ENCODE results near the gene DPEP2NB. TPM values are rescaled to one million over a fixed set of nuclear protein-coding genes. Genes with fewer than 3 reads are reported as not detected.
A peak's percentile ranks its signal among the peaks of the same experiment; 100 is the strongest.
"Not testable (repeated sequence)": the region's sequence is repeated elsewhere in the genome, so short reads cannot be mapped to it uniquely, and the experiment has no call there.

DPEP2NB gene
- total RNA-seq, 4 donors from 2014 or later = not detected

DNA sequence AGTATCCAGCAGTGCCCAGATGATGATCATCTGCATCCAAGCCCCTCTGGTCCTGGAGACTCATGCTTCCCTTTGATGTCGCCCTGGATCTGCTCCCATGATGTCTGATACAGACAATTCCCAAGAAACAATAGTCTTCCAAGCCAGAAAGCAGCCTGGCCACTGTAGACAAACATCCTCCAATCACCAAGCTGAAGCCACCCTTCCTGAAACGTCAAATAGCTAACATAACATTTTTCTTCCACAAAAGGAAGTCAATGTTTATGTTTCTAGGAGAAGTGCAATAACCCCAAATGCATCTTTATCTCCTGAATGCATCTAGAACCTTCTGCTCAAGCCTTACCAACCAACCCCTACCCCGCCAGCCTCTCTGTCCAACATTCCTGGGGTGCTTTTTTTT lies 15.3 kb downstream of the DPEP2NB start:
- TF ChIP-seq EP300 (IDR thresholded peaks at IDR 0.05) = no peak
- TF ChIP-seq, protein P1, sequence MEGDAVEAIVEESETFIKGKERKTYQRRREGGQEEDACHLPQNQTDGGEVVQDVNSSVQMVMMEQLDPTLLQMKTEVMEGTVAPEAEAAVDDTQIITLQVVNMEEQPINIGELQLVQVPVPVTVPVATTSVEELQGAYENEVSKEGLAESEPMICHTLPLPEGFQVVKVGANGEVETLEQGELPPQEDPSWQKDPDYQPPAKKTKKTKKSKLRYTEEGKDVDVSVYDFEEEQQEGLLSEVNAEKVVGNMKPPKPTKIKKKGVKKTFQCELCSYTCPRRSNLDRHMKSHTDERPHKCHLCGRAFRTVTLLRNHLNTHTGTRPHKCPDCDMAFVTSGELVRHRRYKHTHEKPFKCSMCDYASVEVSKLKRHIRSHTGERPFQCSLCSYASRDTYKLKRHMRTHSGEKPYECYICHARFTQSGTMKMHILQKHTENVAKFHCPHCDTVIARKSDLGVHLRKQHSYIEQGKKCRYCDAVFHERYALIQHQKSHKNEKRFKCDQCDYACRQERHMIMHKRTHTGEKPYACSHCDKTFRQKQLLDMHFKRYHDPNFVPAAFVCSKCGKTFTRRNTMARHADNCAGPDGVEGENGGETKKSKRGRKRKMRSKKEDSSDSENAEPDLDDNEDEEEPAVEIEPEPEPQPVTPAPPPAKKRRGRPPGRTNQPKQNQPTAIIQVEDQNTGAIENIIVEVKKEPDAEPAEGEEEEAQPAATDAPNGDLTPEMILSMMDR (IDR thresholded peaks at IDR 0.05) = no peak
- Histone ChIP-seq H3K4me3 (no peak overlapping the region), H3K9me3 (no peaks in the 10 kb centered on the region), H3K27me3 (no peaks in the 10 kb centered on the region), H3K4me1 (peaks cover 10% of the 10 kb centered on the region), H3K36me3 (no peaks in the 10 kb centered on the region), H3K27ac (peak overlapping the region; percentile 39)
- 45% methylated on average over 3 of the region's 3 CpGs for whole genome bisulfite sequencing
- DNase-seq (ENCODE audit: low spot score in 2 of 2) = no peak

DNA sequence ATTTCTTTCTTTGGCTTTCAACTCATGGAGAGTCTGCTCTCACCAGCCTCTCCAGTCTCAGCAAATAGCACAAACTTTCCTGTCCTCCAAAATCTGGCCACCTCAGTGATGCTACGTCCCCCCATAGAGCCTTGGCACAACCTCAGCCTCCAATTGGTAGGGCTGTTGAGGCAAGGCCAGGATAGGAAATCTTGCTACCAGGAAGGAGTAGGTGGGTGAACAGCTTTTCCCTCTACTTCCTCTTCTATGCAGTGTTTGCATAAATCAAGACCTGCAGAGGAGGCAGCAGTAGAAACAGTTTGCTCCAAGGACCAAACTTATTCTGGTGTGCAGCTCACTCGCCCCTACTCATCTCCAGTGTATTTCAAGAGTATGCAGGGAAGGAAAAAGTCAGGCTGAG lies 15.7 kb downstream of the DPEP2NB start:
- WGBS = 53% methylated on average over 1 of the region's 2 CpGs
- H3K27ac ChIP-seq = peak overlapping the region; percentile 39
- no peak overlapping the region for H3K4me3 ChIP-seq

DNA sequence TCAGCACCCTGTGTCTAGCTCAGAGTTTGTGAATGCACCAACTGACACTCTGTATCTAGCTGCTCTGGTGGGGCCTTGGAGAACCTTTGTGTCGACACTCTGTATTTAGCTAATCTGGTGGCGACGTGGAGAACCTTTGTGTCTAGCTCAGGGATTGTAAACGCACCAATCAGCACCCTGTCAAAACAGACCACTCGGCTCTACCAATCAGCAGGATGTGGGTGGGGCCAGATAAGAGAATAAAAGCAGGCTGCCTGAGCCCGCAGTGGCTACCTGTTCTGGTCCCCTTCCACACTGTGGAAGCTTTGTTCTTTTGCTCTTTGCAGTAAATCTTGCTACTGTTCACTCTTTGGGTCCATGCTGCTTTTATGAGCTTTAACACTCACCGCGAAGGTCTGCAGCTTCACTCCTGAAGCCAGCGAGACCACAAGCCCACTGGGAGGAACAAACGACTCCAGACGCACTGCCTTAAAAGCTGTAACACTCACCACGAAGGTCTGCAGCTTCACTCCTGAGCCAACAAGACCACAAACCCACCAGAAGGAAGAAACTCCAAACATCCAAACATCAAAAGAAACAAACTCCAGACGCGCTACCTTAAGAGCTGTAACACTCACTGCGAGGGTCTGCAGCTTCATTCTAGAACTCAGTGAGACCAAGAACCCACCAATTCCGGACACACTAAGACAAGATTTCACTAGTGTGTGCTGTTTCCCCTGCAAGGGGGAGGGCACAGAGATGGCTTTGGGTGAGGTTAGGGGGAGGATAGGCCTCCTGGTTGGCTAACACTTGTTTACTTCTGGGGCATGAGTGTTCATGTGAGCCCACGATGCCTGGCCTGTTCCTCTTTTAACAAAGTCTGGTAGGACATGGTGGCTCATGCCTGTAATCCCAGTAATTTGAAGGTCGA lies 16.7 kb downstream of the DPEP2NB start, which contains the start of gene DPEP2:
Gene DPEP2 (minus strand): TSS at position 706 of the 910 bp plus-strand sequence. CDS start 6,272 bp downstream, outside the sequence.
- DNase-seq (ENCODE audit: low spot score in 2 of 2); H3K9me3 ChIP-seq; H3K36me3 ChIP-seq; H3K4me1 ChIP-seq; H3K27me3 ChIP-seq; H3K4me3 ChIP-seq: not testable (repeated sequence)
- H3K27ac ChIP-seq = peak within 1 kb of the TSS; percentile 39
- WGBS = 70% methylated on average over 17 of the region's 18 CpGs

More for the DNA sequence above, 15.7 kb downstream of the DPEP2NB start:
- no peaks in the 10 kb centered on the region for H3K9me3 ChIP-seq
- no peak for DNase-seq (ENCODE audit: low spot score in 2 of 2)
- no peaks in the 10 kb centered on the region for H3K27me3 ChIP-seq
- H3K4me1 ChIP-seq = peaks cover 5% of the 10 kb centered on the region
- TF ChIP-seq, protein P1 (IDR thresholded peaks at IDR 0.05) = no peak
- TF ChIP-seq POLR2A (IDR thresholded peaks at IDR 0.05) (no peak), POLR2AphosphoS5 (IDR thresholded peaks at IDR 0.05) (no peak), EP300 (IDR thresholded peaks at IDR 0.05) (no peak)
- no peaks in the 10 kb centered on the region for H3K36me3 ChIP-seq

DNA sequence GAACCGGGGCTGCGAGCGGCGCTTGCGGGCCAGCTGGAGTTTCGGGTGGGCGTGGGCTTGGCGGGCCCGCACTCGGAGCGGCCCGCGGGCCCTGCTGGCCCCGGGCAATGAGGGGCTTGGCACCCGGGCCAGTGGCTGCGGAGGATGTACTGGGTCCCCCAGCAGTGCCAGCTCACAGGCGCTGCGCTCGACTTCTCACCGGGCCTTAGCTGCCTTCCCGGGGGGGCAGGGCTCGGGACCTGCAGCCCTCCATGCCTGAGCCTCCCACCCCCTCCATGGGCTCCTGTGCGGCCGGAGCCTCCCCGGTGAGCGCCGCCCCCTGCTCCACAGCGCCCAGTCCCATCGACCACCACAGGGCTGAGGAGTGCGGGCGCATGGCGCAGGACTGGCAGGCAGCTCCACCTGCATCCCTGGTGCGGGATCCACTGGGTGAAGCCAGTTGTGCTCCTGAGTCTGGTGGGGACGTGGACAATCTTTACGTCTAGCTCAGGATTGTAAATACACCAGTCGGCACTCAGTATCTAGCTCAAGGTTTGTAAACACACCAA lies 17.4 kb downstream of the DPEP2NB start:
- H3K4me1 ChIP-seq; H3K36me3 ChIP-seq; H3K27ac ChIP-seq; H3K9me3 ChIP-seq; DNase-seq (ENCODE audit: low spot score in 2 of 2); H3K4me3 ChIP-seq; H3K27me3 ChIP-seq: not testable (repeated sequence)
- WGBS = 100% methylated on average over 1 of the region's 36 CpGs

DNA sequence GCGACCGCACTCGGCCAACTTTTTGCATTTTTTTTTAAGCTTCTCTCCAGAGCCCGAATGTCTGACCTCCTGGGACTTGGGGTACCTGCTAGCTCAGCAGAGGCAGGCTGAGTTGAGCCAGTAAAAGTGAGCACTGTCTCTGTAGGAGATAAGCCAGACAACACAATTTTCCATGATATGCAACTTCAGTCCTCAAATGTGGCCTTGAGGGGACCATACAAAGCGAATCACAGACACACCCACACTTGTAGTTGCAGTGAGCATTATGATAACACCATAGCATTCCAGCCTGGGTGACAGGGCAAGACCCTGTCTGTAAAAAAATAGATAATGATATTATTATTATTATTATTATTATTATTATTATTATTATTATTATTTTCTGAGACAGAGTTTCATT lies 19.0 kb downstream of the DPEP2NB start:
- Histone ChIP-seq H3K27me3 (no peaks in the 10 kb centered on the region), H3K4me3 (no peak overlapping the region), H3K9me3 (no peaks in the 10 kb centered on the region), H3K36me3 (no peaks in the 10 kb centered on the region), H3K27ac (no peak overlapping the region), H3K4me1 (peaks cover 15% of the 10 kb centered on the region)
- 96% methylated on average over 5 of the region's 5 CpGs for WGBS
- TF ChIP-seq EP300 (IDR thresholded peaks at IDR 0.05) (no peak), POLR2AphosphoS5 (IDR thresholded peaks at IDR 0.05) (no peak), POLR2A (IDR thresholded peaks at IDR 0.05) (no peak)
- DNase-seq (ENCODE audit: low spot score in 2 of 2) = no peak

DNA sequence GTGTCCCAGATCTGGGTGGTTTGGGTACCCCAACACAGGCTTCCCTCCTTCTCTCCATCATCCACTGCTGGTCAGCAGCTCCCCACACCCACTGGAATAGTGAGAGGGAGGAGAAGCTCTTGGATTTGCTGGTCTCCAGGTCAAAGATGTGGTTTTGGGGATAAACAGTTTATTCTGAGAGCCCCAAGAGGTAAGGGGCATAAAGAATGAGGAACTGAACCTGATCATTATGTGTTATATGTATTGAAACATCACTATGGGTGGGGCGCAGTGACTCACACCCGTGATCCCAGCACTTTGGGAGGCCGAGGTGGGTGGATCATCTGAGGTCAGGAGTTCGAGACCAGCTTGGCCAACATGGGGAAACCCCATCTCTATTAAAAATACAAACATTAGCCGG lies 20.3 kb downstream of the DPEP2NB start:
- TF ChIP-seq POLR2A (IDR thresholded peaks at IDR 0.05) (no peak), EP300 (IDR thresholded peaks at IDR 0.05) (no peak), POLR2AphosphoS5 (IDR thresholded peaks at IDR 0.05) (no peak)
- TF ChIP-seq, protein P1 (IDR thresholded peaks at IDR 0.05) = no peak
- DNase-seq (ENCODE audit: low spot score in 2 of 2) = no peak
- 77% methylated on average over 5 of the region's 5 CpGs for WGBS
- Histone ChIP-seq H3K27me3 (no peaks in the 10 kb centered on the region), H3K36me3 (no peaks in the 10 kb centered on the region), H3K27ac (no peak overlapping the region), H3K4me1 (peaks cover 15% of the 10 kb centered on the region), H3K4me3 (no peak overlapping the region), H3K9me3 (no peaks in the 10 kb centered on the region)

DNA sequence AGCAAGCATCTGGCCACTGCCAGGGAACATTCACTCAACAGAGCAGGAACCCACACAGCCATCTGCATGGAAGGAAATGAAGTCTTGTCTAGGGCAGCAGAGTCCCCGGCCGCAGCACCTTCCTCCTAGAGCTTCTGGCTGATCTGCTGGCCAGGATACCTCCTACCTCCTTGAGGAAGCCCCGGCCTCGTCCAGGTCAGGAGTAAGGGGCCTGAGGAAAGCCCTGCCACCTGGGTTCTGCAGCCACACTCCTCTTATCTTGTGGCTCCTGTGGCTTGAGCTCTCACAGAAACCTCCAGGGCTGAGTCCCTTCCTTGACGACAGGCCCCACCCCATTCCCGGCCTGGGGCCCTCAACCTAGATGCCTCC lies 21.7 kb downstream of the DPEP2NB start:
- Histone ChIP-seq H3K27ac (peak overlapping the region; percentile 4), H3K4me1 (peaks cover 15% of the 10 kb centered on the region)
- 90% methylated on average over 2 of the region's 6 CpGs for WGBS
- not testable (repeated sequence) for H3K36me3 ChIP-seq; H3K27me3 ChIP-seq; DNase-seq (ENCODE audit: low spot score in 2 of 2); H3K4me3 ChIP-seq; H3K9me3 ChIP-seq
